Loucy (cell line): Measurements from ENCODE around the gene ZSWIM4.
A peak's percentile ranks its signal among the peaks of the same experiment; 100 is the strongest.

Source experiments
- H2AFZ ChIP-seq: fragments of 200-600 bp; sonication (generic); 2 replicates; pipeline ENCODE4 v1.6.0; 2016; ENCODE audit warnings: antibody characterized with exemption, mild to moderate bottlenecking, low read length, moderate library complexity
- H3F3A ChIP-seq: fragments of 200-600 bp; 2 replicates; pipeline ENCODE4 v1.6.0; 2016; ENCODE audit warnings: antibody characterized with exemption, low read depth, mild to moderate bottlenecking
- H3K27me3 ChIP-seq: fragments of 200-600 bp; sonication (generic); 2 replicates; pipeline ENCODE4 v1.6.1; 2014; ENCODE audit warnings: low read length, mild to moderate bottlenecking; ENCODE audit not compliant: insufficient read depth, poor library complexity, severe bottlenecking
- H3K36me3 ChIP-seq: fragments of 200-600 bp; sonication (generic); 2 replicates; pipeline ENCODE4 v1.6.1; 2016; ENCODE audit warnings: low read length; ENCODE audit not compliant: insufficient read depth
- H3K4me1 ChIP-seq: fragments of 200-600 bp; sonication (generic); 2 replicates; pipeline ENCODE4 v1.5.1; 2014; ENCODE audit warnings: low read length, mild to moderate bottlenecking; ENCODE audit not compliant: insufficient read depth, poor library complexity, severe bottlenecking
- H3K4me2 ChIP-seq: fragments of 200-600 bp; sonication (generic); 2 replicates; pipeline ENCODE4 v1.6.0; 2014; ENCODE audit warnings: antibody characterized with exemption, low read length, low read depth, mild to moderate bottlenecking; ENCODE audit not compliant: poor library complexity, severe bottlenecking
- H3K4me3 ChIP-seq: fragments of 200-600 bp; sonication (generic); 2 replicates; pipeline ENCODE4 v1.5.1; 2014; ENCODE audit warnings: low read length, mild to moderate bottlenecking, mixed read lengths; ENCODE audit not compliant: poor library complexity, severe bottlenecking
- H3K79me2 ChIP-seq: fragments of 200-600 bp; sonication (generic); 2 replicates; pipeline ENCODE4 v1.6.1; 2014; ENCODE audit warnings: low read length; ENCODE audit not compliant: insufficient read depth
- H3K9ac ChIP-seq: fragments of 200-600 bp; sonication (generic); 2 replicates; pipeline ENCODE4 v1.6.0; 2014; ENCODE audit warnings: mild to moderate bottlenecking, low read depth, low read length, moderate library complexity; ENCODE audit not compliant: poor library complexity, severe bottlenecking
- H3K9me2 ChIP-seq: fragments of 200-600 bp; sonication (generic); replicated peaks from 2 replicates; pipeline ENCODE4 v1.6.1; 2016; ENCODE audit warnings: low read depth, low read length, mixed read lengths
- H3K9me3 ChIP-seq: fragments of 200-600 bp; sonication (generic); 2 replicates; pipeline ENCODE4 v1.6.1; 2014; ENCODE audit warnings: mild to moderate bottlenecking, antibody characterized with exemption, low read length, low read depth; ENCODE audit not compliant: insufficient read depth
- H4K20me1 ChIP-seq: fragments of 200-600 bp; sonication (generic); 2 replicates; pipeline ENCODE4 v1.6.0; 2014; ENCODE audit warnings: antibody characterized with exemption, low read length, mild to moderate bottlenecking; ENCODE audit not compliant: insufficient read depth, poor library complexity, severe bottlenecking
- CTCF ChIP-seq: fragments of 200-600 bp; sonication (generic); conservative IDR thresholded peaks from 2 replicates; pipeline ENCODE4 v1.5.1; 2014; ENCODE audit warnings: mild to moderate bottlenecking, antibody characterized with exemption, low read length
- EZH2phosphoT487 ChIP-seq: fragments of 200-600 bp; IDR thresholded peaks from 2 replicates; pipeline ENCODE4 v1.6.1; 2018; ENCODE audit warnings: antibody characterized with exemption, mild to moderate bottlenecking, moderate library complexity, borderline replicate concordance

Gene ZSWIM4

GRCh38 chr19:13834244-13835069, 39.2 kb downstream of the ZSWIM4 start:
- Histone ChIP-seq H3K9me3 (no peaks in the 10 kb centered on the region), H3K4me1 (peaks cover 53% of the 10 kb centered on the region), H3K9ac (peak overlapping the region; percentile 98), H3K4me2 (peak overlapping the region; percentile 94), H3F3A (peaks cover 10% of the 10 kb centered on the region), H3K36me3 (no peaks in the 10 kb centered on the region), H2AFZ (no peak overlapping the region), H3K79me2 (peaks cover 44% of the 10 kb centered on the region), H3K4me3 (peak overlapping the region; percentile 70), H4K20me1 (no peaks in the 10 kb centered on the region), H3K9me2 (no peaks in the 10 kb centered on the region), H3K27me3 (no peaks in the 10 kb centered on the region)
- TF ChIP-seq CTCF: no peak
- no peak for TF ChIP-seq EZH2phosphoT487

DNA sequence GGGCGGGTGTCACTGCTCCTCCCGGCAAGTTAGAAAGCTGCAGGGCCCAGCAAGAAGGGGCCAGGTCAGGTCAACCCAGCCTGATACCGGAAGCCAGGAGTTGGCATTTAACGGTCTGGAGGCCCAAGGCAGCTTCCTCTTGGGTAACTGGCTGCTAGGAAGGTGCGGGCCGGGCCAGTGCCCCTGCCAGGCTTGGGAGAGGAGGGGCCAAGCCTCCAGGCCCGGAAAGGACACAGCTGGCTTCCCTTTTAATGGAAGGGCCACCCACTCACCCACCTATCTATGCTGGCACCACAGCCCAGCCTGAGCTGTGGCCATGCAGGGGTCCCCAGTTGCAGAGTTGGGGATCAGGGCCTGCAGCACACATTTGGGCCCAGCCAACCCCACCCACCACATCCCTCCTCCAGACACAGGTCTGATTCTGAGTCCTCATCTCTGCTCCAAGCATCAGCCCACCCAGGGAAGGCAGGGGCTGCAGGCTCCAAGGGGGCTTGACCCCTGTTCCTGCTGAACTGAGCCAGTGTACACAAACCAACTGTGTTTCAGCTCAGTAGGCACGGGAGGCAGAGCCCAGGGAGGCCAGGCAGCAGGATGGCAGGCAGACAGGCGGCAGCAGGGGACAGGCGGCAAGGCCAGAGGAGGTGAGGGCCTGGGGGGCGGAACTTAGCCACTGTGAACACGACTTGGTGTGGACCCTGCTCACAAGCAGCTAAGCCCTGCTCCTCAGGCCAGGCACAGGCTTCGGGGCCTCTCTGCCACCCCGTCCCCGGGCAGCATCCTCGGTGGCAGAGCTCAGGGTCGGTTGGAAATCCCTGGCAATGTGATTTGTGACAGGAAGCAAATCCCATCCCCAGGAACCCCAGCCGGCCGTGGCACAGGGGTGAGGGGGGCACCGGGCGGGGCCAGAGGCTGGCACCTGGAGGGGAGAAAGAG, 40.8 kb downstream of the ZSWIM4 start:
- H3K79me2 ChIP-seq: peaks cover 60% of the 10 kb centered on the region
- peaks cover 68% of the 10 kb centered on the region for H3K4me1 ChIP-seq
- no peak overlapping the region for H2AFZ ChIP-seq
- H3K9me3 ChIP-seq: no peaks in the 10 kb centered on the region
- no peaks in the 10 kb centered on the region for H3K36me3 ChIP-seq
- H3K4me2 ChIP-seq: peak overlapping the region; percentile 94
- H3K27me3 ChIP-seq: no peaks in the 10 kb centered on the region
- peak overlapping the region; percentile 98 for H3K9ac ChIP-seq
- no peaks in the 10 kb centered on the region for H4K20me1 ChIP-seq
- H3K4me3 ChIP-seq: peak overlapping the region; percentile 70
- peaks cover 10% of the 10 kb centered on the region for H3F3A ChIP-seq
- TF ChIP-seq CTCF (no peak), EZH2phosphoT487 (no peak)
- no peaks in the 10 kb centered on the region for H3K9me2 ChIP-seq

DNA sequence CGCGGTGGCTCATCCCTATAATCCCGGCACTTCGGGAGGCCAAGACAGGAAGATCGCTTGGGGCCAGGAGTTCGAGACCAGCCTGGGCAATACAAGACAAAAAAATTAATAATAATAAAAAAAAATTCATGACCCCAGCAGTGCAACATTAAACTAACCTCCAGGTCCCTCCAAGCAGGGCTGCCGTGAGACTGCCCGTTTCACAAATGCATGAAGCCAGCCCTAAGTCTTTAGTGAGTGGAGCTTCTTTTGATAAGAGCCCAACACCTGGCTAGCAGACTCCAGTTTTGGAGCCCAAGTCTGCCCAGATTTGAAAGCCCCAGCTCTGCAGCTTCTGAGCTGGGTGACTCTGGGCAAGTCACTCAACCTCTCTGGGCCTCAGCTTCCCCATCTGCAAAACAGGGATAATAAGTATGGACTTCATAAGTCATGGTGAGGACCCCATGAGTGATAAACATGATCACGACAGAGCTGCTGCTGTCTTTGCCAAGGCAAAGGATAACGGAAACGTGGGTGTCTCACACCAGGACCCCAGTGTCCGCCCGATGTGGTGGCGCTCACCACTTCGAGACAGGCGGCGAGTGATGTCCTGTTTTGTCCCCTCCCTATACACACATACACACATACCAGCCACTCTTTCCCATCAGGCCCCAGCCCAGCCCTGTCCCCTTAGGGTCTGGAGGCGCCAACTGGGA, 43.3 kb downstream of the ZSWIM4 start:
- Histone ChIP-seq H3K4me3 (peak overlapping the region; percentile 87), H3K9me3 (no peaks in the 10 kb centered on the region), H4K20me1 (peaks cover 12% of the 10 kb centered on the region), H3K4me2 (peak overlapping the region; percentile 80), H3F3A (peaks cover 10% of the 10 kb centered on the region), H3K27me3 (no peaks in the 10 kb centered on the region), H2AFZ (no peak overlapping the region), H3K4me1 (peaks cover 81% of the 10 kb centered on the region), H3K9me2 (no peaks in the 10 kb centered on the region), H3K79me2 (peaks cover 78% of the 10 kb centered on the region), H3K36me3 (no peaks in the 10 kb centered on the region), H3K9ac (peak overlapping the region; percentile 98)
- TF ChIP-seq EZH2phosphoT487 (no peak), CTCF (no peak)
